Mesodermal cell (in vitro differentiated cells): ENCODE results near the gene ATP6V0D1.
"Not testable (repeated sequence)": the region's sequence is repeated elsewhere in the genome, so short reads cannot be mapped to it uniquely, and the experiment has no call there.

Experiments
- H3K27ac ChIP-seq: 2 replicates; pipeline ENCODE4 v1.7.0; 2013; ENCODE audit warnings: mild to moderate bottlenecking, low read depth, low read length, moderate library complexity; ENCODE audit not compliant: severe bottlenecking
- H3K36me3 ChIP-seq: 2 replicates; pipeline ENCODE4 v1.7.1; 2013; ENCODE audit warnings: mild to moderate bottlenecking, low read length, moderate library complexity; ENCODE audit not compliant: control insufficient read depth, insufficient read depth
- H3K4me1 ChIP-seq: one replicate; pipeline ENCODE4 v1.7.1; 2013; ENCODE audit warnings: mild to moderate bottlenecking, low read length; ENCODE audit not compliant: insufficient read depth, control insufficient read depth, poor library complexity, severe bottlenecking
- H3K4me3 ChIP-seq: 2 replicates; pipeline ENCODE4 v1.7.0; 2013; ENCODE audit warnings: low read length, control low read depth, mild to moderate bottlenecking; ENCODE audit not compliant: insufficient read depth, poor library complexity, severe bottlenecking; ENCODE audit errors: extremely low read depth
- H3K9me3 ChIP-seq: 2 replicates; pipeline ENCODE4 v1.7.1; 2013; ENCODE audit warnings: mild to moderate bottlenecking, low read length, moderate library complexity; ENCODE audit not compliant: control insufficient read depth
- WGBS, 2 experiments: methylation state at CpG; one replicate each; pipeline ENCODE4 v1.1.5; 2013; ENCODE audit warnings: missing lambda C conversion rate in 2 of 2; ENCODE audit not compliant: insufficient coverage in 2 of 2; 5-methylcytosine and 5-hydroxymethylcytosine counted together

Gene ATP6V0D1

GRCh38 chr16:67425061-67425460 lies 55.9 kb downstream of the ATP6V0D1 start:
- Histone ChIP-seq H3K36me3 (no peaks in the 10 kb centered on the region), H3K9me3 (no peaks in the 10 kb centered on the region), H3K4me3 (no peak overlapping the region), H3K4me1 (peaks cover 8% of the 10 kb centered on the region), H3K27ac (no peak overlapping the region)
- 24 to 27% methylated on average over 3 of the region's 6 CpGs for WGBS, 2 experiments

GRCh38 chr16:67424261-67424615 lies 56.7 kb downstream of the ATP6V0D1 start:
- Histone ChIP-seq H3K27ac (no peak overlapping the region), H3K4me1 (peaks cover 8% of the 10 kb centered on the region), H3K36me3 (no peaks in the 10 kb centered on the region), H3K4me3 (no peak overlapping the region), H3K9me3 (no peaks in the 10 kb centered on the region)
- WGBS, 2 experiments, result 25 to 40% methylated on average over 2 to 5 of the region's 5 CpGs

GRCh38 chr16:67423611-67424260 lies 57.2 kb downstream of the ATP6V0D1 start:
- H3K4me3 ChIP-seq, result no peak overlapping the region
- peaks cover 8% of the 10 kb centered on the region for H3K4me1 ChIP-seq
- H3K27ac ChIP-seq, result no peak overlapping the region
- WGBS, 2 experiments, result 14 to 22% methylated on average over 2 of the region's 9 CpGs
- H3K9me3 ChIP-seq, result no peaks in the 10 kb centered on the region
- no peaks in the 10 kb centered on the region for H3K36me3 ChIP-seq

- H3K4me3 ChIP-seq, result no peak overlapping the region
- peaks cover 8% of the 10 kb centered on the region for H3K4me1 ChIP-seq
- no peak overlapping the region for H3K27ac ChIP-seq
- H3K36me3 ChIP-seq, result no peaks in the 10 kb centered on the region
- no peaks in the 10 kb centered on the region for H3K9me3 ChIP-seq
- 84 to 92% methylated on average over 5 of the region's 5 CpGs for WGBS, 2 experiments
Observed at GRCh38 chr16:67423015-67423414, 57.9 kb downstream of the ATP6V0D1 start.

- H3K27ac ChIP-seq, result no peak overlapping the region
- no peak overlapping the region for H3K4me3 ChIP-seq
- H3K4me1 ChIP-seq, result peaks cover 8% of the 10 kb centered on the region
- H3K9me3 ChIP-seq, result no peaks in the 10 kb centered on the region
- H3K36me3 ChIP-seq, result no peaks in the 10 kb centered on the region
- 53 to 81% methylated on average over 4 of the region's 4 CpGs for WGBS, 2 experiments
Observed at GRCh38 chr16:67421030-67421429, 59.9 kb downstream of the ATP6V0D1 start.

- no peak overlapping the region for H3K4me3 ChIP-seq
- no peak overlapping the region for H3K27ac ChIP-seq
- H3K4me1 ChIP-seq, result peaks cover 5% of the 10 kb centered on the region
- H3K36me3 ChIP-seq, result no peaks in the 10 kb centered on the region
- WGBS, 2 experiments, result 77 to 100% methylated on average over 1 of the region's 3 CpGs
- H3K9me3 ChIP-seq, result no peaks in the 10 kb centered on the region
Observed at GRCh38 chr16:67419931-67420330, 61.0 kb downstream of the ATP6V0D1 start.

- no peaks in the 10 kb centered on the region for H3K9me3 ChIP-seq
- WGBS, 2 experiments, result 89 to 94% methylated on average over 2 of the region's 3 CpGs
- no peak overlapping the region for H3K4me3 ChIP-seq
- no peaks in the 10 kb centered on the region for H3K36me3 ChIP-seq
- H3K27ac ChIP-seq, result no peak overlapping the region
- peaks cover 5% of the 10 kb centered on the region for H3K4me1 ChIP-seq
Observed at GRCh38 chr16:67419502-67419901, 61.5 kb downstream of the ATP6V0D1 start.

- 83 to 93% methylated on average over 1 to 2 of the region's 2 CpGs for WGBS, 2 experiments
- Histone ChIP-seq H3K36me3 (no peaks in the 10 kb centered on the region), H3K9me3 (no peaks in the 10 kb centered on the region), H3K27ac (no peak overlapping the region), H3K4me3 (no peak overlapping the region), H3K4me1 (no peaks in the 10 kb centered on the region)
Observed at GRCh38 chr16:67417333-67418061, 63.5 kb downstream of the ATP6V0D1 start.

- H3K9me3 ChIP-seq, result no peaks in the 10 kb centered on the region
- peak within 1 kb of the TSS; percentile 66 for H3K4me3 ChIP-seq
- 11 to 12% methylated on average over 58 to 68 of the region's 73 CpGs for WGBS, 2 experiments
- H3K27ac ChIP-seq, result no peak within 1 kb of the TSS
- H3K36me3 ChIP-seq, result no peaks in the 10 kb centered on the region
- H3K4me1 ChIP-seq, result peaks cover 4% of the 10 kb centered on the region
Observed at GRCh38 chr16:67415872-67416793, 64.8 kb downstream of the ATP6V0D1 start, which contains the start of gene ZDHHC1. ZDHHC1 (minus strand) TSS chr16:67416477; CDS start chr16:67407775, 8,702 bp downstream.

GRCh38 chr16:67415421-67415820 lies 65.5 kb downstream of the ATP6V0D1 start:
- peak overlapping the region; percentile 66 for H3K4me3 ChIP-seq
- H3K9me3 ChIP-seq, H3K4me1 ChIP-seq, H3K27ac ChIP-seq, H3K36me3 ChIP-seq: not testable (repeated sequence)
- WGBS, 2 experiments, result 96 to 97% methylated on average over 19 of the region's 19 CpGs
